Ishikawa (cell line): ENCODE results near the gene IL6.

Experiments
- EP300 ChIP-seq: IDR thresholded peaks from 2 replicates; pipeline ENCODE4 v1.6.1; 2012; ENCODE audit warnings: borderline replicate concordance
- NFIC ChIP-seq: IDR thresholded peaks from 2 replicates; pipeline ENCODE4 v1.6.1; 2012
- YY1 ChIP-seq: IDR thresholded peaks from 2 replicates; pipeline ENCODE4 v1.6.1; 2012; ENCODE audit warnings: low read depth
- TF ChIP-seq, protein P1 (sequence below): IDR thresholded peaks from 2 replicates; pipeline ENCODE4 v1.6.1; 2012
- TF ChIP-seq, protein P2 (sequence below): IDR thresholded peaks from 2 replicates; pipeline ENCODE4 v1.6.1; 2012; ENCODE audit warnings: low read depth, mild to moderate bottlenecking

DNA sequence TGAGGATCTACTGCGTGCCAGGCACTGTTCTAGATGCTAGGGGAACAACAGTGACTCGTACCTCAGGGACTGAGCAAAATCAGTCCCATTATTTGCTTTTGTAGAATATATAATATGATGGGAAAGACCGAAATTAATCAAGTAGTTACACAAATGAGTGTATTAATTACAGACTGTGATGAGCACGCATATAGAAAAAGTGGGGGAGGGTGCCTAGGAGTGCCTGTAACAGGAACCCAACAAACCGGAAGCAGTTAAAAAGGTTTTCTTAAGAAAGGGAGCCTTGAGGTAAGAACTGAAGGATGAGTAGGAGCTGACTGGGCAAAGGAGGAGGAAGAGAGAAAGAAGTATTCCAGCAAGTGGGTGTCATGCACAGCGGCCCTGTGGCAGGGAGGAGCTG is 28.2 kb upstream of the IL6 start:
- TF ChIP-seq, protein P1, sequence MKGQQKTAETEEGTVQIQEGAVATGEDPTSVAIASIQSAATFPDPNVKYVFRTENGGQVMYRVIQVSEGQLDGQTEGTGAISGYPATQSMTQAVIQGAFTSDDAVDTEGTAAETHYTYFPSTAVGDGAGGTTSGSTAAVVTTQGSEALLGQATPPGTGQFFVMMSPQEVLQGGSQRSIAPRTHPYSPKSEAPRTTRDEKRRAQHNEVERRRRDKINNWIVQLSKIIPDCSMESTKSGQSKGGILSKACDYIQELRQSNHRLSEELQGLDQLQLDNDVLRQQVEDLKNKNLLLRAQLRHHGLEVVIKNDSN, result no peak
- TF ChIP-seq, protein P2, sequence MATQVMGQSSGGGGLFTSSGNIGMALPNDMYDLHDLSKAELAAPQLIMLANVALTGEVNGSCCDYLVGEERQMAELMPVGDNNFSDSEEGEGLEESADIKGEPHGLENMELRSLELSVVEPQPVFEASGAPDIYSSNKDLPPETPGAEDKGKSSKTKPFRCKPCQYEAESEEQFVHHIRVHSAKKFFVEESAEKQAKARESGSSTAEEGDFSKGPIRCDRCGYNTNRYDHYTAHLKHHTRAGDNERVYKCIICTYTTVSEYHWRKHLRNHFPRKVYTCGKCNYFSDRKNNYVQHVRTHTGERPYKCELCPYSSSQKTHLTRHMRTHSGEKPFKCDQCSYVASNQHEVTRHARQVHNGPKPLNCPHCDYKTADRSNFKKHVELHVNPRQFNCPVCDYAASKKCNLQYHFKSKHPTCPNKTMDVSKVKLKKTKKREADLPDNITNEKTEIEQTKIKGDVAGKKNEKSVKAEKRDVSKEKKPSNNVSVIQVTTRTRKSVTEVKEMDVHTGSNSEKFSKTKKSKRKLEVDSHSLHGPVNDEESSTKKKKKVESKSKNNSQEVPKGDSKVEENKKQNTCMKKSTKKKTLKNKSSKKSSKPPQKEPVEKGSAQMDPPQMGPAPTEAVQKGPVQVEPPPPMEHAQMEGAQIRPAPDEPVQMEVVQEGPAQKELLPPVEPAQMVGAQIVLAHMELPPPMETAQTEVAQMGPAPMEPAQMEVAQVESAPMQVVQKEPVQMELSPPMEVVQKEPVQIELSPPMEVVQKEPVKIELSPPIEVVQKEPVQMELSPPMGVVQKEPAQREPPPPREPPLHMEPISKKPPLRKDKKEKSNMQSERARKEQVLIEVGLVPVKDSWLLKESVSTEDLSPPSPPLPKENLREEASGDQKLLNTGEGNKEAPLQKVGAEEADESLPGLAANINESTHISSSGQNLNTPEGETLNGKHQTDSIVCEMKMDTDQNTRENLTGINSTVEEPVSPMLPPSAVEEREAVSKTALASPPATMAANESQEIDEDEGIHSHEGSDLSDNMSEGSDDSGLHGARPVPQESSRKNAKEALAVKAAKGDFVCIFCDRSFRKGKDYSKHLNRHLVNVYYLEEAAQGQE, result no peak
- TF ChIP-seq NFIC (no peak), YY1 (no peak), EP300 (no peak)
